Effector CD8-positive, alpha-beta T cell (primary cell): ENCODE data around the gene PFDN5.
A peak's percentile ranks its signal among the peaks of the same experiment; 100 is the strongest.
"Not testable (repeated sequence)": the region's sequence is repeated elsewhere in the genome, so short reads cannot be mapped to it uniquely, and the experiment has no call there.

Experiments used
- DNase-seq: peaks from one replicate; lab custom pipeline; 2025; lab: John Stamatoyannopoulos, UW

The PFDN5 gene

DNA sequence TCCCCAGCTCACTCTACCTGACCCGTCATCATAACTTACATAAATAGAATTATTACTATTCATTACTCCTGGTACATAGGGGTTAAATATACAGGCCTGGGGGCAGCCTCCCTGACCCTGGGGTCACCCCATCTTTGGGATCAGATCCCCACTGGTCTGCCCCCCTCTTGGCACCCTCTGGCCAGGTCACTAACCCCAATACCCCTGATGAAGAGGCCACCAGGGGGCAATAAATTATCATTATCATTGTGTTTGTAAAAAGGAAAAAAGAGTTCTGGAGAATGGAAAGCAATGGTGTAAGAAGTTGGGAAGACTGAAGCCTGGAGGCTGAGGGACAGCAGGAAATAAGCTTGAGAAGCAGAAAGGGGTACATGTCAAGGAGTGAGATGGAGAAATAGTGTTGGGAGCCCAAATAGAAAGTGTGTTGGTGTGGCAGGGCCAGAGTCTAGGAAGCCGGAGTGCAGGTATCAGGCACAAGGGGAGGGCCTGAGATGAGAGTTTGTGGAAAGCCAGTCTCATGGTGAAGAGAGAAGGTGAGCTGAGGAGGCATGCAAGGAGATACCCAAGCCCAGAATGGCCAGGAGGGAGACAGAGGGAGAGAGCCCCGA is 32.2 kb downstream of the PFDN5 start:
- no peak for DNase-seq

DNA sequence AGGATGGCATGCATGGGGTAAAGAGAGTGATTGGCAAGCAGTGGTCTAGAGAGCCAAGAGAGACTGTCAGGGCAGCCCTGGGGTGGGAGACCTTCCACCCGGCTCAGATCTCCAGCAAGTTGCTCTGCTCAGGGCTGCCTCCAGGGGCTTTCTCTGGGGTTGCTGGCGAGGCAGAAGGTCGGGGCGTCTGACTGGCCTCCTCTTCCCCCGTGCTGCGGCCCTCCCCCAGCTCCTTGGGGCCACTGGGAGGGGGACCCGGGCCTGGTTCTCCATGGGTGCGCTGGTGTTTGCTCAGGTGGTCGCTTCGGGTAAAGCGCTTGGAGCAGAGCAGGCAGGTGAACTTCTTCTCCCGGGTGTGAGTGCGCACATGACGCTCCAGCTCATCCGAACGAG is 32.7 kb downstream of the PFDN5 start:
- DNase-seq, result no peak

DNA sequence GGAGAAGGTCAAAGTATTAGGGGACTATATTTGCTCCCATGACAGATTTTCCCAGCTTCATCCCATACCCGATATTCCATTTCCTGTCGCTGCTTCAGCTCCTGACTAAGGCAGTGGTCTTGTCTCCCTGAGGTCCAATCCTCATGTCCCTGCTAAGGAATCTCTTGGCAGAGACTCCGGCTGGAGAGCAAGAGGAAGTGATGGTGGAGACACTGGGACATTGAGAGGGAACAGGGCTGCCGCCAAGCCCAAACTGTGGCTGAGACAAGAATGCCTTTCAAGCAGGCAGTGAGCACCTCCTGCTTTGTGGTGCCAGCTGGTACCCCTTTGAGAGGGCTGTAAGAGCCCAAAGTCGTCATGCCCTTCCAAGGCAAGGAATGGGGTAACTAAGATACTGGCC is 35.3 kb downstream of the PFDN5 start:
- no peak for DNase-seq

DNA sequence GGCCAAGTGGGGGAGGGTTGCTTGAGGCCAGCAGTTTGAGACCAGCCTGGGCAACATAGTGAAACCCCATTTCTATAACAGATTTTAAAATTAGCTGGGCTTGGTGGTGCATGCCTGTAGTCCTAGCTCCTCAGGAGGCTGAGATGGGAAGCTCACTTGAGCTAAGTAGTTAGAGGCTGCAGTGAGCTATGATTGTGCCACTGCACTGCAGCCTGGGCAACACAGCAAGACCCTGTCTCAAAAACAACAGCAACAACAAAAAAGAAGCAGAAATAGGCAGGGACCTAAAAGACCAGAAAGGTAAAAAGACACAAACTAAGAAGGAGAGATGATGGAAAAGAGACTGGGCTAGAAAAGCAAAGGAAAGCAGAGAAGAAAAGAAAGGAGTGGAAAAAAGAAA is 37.0 kb downstream of the PFDN5 start:
- DNase-seq, result not testable (repeated sequence)

DNA sequence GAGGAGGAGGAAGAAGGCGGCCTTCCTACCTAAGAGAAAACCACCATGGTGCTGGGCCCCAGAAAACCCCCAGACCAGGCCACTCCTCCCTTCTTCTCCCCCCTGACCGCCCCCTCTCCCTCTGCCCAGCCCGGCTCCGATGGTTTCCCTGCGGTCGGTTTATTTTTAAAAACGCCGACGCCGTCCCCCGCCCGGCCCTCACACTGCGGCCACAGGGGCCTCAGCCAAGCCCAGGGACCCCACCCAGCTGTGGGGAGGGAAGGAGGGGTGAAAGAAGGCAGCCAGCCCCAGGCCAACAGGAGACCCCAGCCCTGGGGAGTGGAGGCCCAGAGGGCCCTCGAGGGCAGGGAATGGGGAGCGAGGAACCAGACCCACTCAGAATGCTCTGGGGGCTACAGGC is 37.4 kb downstream of the PFDN5 start:
- DNase-seq, result no peak

DNA sequence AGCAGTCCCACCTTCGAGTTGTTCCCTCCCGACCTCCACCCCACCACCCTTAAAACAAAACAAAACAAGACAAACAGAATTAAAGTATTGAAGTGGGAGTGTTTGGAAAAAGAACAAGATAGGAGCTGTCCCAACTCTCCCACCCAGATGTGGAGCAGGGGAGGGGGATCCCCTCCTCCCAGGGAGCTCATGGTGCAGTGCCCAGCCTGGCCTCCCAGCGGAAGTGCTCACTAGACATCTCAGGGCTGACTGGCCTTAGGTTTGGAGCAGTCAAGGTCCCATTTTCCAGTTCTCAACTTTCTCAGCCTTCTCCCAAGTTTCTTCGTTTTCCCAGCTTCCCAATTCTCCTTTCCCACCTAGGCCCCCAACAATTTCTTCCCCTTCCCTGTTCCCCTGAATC is 37.9 kb downstream of the PFDN5 start:
- DNase-seq, result no peak

DNA sequence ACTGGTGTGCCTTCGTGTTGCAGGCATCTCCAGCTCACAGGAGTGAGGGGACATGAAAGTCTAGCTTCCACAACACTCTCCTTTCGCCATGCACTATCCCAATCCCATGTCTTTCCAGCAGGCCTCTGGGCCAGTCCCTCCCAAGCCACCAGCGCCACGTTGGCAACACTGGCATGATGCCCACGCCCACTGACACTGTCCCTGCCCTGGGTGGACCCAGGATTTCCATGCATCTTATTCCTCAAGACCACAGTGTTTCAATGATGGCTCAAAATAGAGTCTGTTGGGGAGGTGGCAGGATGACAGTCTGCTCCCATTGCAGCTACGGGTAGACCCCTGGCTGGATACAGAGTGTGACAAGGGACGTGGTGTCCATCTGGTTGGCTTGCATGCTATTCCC is 38.5 kb downstream of the PFDN5 start:
- no peak for DNase-seq

DNA sequence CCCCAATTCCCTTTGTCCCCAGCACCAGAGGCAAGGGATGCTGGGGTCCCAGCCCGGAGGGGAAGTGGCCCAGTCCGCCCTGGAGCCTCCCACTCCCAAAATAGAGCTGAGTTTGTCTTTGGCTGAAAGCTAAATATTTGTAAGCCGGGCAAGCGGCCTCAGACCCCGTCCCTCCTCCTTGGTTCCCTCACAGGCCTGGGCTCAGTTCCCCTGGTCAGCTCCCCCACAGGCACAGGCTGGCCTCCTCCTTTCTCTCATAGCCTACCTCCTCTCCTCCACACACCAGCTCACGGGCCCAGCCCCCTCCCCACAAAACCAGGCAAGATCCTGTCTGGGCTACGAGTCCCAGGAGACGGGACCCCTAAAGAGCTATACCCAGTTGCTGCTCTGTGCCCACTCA is 39.5 kb downstream of the PFDN5 start:
- DNase-seq, result no peak

DNA sequence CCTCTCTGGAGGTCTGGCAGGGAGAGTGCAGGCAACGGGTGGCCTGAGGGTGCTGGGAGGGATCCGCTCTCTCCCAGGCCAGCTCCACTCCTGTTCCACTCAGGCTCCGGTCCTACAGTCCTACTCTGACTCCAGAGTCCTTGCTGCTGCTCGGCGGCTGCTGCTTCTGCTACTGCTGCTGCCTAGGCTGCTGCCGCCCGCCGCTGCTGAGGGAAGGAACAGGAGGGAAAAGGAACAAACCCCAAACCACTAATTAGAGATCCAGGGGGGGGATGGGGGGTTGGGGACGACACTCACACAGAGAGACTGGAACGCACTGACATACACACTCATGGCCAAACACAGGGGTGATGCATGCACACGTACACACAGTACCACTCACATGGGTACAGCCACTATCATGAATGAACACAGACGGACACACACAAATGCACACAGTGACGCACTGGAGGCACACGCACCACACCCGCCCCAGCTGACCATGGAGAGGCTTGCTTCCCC is 40.9 kb downstream of the PFDN5 start, which contains the start of gene SP7:
TSS of gene SP7 (minus strand) at position 174 of the 501 bp plus-strand sequence. CDS start 708 bp downstream, outside the sequence.
- no peak for DNase-seq

DNA sequence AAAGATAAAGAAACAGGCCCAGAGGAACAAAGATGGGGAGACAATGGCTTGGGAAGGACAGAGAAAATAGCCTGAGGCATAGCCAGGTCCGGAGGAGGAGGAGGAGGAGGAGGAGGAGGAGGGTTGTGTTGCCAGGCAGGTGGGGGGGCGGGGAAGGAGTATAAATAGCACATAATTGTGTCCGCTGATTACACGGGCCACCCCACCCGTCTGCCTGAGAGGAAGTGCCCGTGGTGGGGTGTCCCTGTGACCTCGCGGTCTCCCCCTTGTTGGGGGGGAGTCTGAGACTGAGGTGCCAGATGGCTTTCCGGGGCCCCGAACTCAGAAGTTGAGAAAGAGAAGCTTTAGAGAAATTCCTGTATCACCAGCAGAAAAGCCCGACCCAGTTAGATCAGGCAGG is 42.7 kb downstream of the PFDN5 start:
- DNase-seq, result no peak

DNA sequence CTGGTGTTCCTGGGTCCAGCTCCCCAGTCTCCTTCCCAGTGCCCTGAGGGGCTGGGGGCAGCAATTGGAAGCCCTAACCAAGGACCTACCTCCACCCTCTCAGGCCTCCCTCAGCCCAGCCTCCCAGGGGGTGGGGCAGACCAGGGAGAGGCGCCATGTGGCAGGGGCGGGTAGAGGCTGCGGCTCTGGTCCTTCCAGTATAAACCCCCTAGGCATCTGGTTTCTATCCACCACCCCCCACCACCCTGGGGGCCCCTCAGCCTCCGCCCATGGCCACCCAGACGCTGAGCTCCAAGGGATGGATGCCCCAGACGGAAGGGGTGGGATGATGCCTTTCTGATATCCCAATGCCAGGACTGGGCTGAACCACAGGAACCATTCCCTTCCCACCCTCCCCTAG is 43.6 kb downstream of the PFDN5 start:
- no peak for DNase-seq

DNA sequence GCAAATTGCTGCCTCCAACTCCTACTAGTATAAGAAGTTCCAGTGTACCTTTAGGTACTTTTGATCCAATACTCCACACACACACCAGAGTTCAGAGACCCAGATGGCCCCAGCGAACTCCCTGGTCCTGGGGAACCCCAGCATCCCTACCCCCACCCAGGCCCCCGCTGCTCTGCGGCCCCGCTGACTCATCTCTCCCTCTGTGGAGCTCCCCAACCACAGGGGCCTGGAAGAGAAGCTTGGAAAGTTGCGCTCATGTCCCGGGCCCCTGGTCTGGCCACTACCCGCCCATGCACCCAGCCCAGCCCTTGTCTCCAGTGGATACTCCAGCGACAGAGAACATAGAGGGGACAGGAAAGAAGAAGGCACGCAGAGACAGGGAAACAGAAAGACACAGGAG is 45.1 kb downstream of the PFDN5 start:
- DNase-seq, result no peak

DNA sequence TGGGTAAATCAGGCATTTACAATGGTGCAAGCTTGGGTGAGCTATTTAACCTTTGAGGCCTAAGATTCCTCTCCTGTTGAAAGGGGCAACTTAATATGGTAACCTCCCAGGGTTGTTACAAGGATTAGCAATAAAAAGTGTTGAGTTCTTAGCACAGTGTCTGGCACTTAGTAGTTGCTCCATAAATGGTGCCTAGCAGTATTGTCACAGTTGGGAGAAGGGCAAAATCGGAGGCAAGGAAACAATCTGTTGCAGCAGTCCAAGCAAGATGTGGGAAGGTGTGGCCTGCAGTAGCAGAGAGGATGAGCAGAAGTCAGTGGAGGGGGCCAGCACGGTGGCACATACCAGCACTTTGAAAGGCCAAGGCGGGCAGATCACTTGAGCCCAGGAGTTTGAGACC is 48.1 kb downstream of the PFDN5 start:
- no peak for DNase-seq

DNA sequence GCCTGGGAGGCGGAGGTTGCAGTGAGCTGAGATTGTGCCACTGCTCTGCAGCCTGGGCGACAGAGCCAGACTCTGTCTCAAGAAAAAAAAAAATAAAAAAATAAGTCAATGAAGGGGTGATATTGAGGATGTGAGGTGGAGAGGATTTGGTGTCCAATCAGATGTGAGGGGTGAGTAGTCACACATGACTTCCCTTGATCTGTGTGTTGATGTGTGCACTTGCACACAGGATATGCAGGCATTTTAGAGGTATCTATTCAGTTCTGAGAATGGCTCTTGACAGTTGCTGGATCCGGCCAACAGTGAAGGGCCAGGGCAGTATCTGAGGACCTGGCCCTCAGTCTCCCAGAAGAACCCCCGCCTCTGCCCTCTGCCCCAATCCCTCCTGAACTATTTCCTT is 48.6 kb downstream of the PFDN5 start:
- DNase-seq, result no peak

DNA sequence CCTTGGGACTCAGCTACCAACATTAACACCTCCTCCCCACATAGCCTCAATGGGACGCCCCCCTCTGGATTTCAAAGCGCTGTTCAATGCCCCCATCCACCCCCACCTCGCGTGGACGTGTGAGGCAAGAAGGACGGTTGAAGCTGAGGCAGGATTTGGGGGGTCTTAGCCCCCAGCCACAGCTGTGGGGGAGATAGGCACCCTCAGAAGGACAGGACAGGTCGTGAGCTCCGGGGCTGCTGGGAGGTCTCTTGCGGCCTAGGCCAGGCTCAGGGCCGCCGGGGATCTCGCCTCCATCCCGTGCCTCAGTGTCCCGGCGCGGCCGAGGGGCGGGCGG is 49.1 kb downstream of the PFDN5 start:
- DNase-seq, result no peak

DNA sequence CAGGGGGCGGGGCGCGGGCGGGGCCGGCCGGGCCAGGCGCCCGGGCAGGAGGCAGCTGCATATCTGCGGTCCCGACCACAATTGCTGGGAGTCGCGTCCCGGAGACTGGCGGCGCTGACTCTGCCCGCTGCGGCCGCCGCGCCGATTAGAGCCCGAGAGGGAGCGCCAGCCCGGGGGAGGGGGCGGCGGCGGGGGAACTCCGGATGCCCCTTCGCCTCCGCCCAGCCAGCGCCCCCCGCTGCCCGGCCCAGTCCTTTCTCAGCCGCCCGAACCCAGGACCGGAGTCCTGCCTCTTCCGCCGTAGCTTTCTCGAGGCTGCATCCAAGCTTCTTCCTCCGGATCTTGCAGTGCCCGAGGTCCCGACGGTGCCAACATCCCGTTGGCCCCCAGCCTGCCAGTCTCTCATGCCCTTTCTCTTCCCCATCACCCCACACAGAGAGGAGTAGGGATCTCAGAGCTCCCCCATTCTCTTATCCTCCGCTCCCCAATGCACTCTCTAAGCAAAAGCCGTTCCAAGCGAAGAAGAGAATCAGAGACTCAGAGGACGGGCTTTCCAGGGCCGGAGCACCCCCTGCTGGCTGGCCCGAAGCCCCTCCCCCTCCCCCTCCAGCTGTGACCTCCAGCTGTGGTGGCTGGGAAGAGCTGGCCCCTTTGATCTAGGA is 49.6 kb downstream of the PFDN5 start:
- DNase-seq, result peak; percentile 45

DNA sequence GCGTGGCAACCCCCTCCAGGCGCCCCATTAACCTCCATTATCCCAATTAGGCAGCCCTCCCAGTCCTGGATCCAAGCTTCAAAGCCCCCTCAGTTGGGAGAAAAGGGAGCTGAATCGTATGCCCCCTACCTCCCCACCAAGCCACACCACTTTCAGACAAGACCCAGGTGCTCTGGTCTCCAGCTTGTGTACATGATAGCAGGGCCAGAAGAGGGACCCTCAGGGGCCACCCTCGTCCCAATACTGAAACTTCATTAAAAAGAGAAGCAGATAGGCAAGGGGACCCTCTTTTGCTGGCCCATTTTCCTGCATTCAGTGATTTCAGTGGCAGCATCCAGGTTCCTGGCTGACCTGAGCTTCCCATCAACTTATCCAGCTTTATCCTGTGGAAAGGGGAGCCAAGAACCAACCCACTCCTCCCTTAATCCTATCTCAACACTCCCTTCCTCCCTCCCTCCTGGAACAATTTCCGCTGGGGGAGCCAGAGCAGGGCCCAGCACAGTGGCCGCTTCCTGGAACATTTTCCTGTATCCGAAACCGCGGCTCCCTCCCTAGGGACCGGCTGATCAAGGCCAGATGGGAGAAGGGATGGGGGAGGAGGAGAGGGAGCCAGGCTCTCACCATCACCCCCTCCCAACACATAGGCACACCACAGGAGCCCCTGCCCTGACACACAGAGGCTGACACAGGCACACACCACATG is 50.3 kb downstream of the PFDN5 start:
- DNase-seq, result no peak

DNA sequence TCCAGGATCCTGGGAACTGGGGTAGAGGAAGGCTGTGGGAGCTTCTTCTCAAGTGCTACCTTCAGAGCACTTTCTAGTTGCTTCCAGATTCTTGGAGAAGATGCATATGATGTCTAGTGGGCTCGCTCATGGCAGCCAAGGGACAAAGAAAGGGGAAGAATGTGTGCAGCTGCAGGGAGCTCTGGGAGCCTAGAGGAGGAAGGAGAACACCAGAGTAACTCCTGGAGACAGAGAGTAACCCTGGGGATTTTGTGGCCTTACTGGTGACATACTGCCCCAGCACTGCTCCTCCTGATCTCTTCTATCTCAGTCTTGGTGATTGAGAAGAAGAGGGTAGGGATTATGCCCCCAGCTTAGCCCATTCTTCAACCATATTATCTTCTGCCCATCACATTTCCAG is 51.1 kb downstream of the PFDN5 start:
- DNase-seq, result no peak

DNA sequence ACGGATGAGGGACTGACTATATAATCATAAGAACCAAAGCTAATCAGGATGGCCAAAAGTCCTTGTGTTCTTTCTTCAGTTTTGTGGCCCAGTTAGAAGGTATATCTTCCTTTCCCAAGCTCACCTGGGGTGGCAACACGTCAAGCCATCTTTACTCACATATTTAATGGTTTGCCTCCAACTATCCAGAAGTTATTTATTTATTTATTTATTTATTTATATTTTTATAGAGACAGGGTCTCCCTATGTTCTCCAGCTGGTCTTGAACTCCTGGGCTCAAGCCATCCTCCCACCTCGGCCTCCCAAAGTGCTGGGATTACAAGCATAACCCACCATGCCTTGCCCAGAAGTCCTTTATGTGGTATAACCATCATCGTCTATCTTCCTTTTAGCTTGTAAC is 52.6 kb downstream of the PFDN5 start:
- DNase-seq, result no peak
